DND-41 (cell line): ENCODE measurements around the gene XBP1.
"Not testable (repeated sequence)": the region's sequence is repeated elsewhere in the genome, so short reads cannot be mapped to it uniquely, and the experiment has no call there.

Experiments
- ATAC-seq: fragments of 200-7000 bp; cut with Tn5 transposase; 3 replicates; pipeline ENCODE4 v1.9.1; 2021; ENCODE audit warnings: low read depth; ENCODE audit not compliant: insufficient read depth
- DNase-seq: peaks from one replicate; pipeline ENCODE4 v3.0.0-alpha.2; 2020
- H2AFZ ChIP-seq: 2 replicates; pipeline ENCODE4 v1.6.0; 2012; ENCODE audit warnings: low read depth, low read length
- H3K27ac ChIP-seq: 2 replicates; pipeline ENCODE4 v1.5.1; 2012; ENCODE audit warnings: low read length, inconsistent platforms
- H3K27me3 ChIP-seq: fragments of 200-600 bp; sonication (generic); 2 replicates; pipeline ENCODE4 v1.6.0; 2012; ENCODE audit warnings: low read length, mild to moderate bottlenecking, inconsistent platforms; ENCODE audit not compliant: insufficient read depth, poor library complexity
- H3K36me3 ChIP-seq: 2 replicates; pipeline ENCODE4 v1.5.1; 2012; ENCODE audit warnings: low read length, inconsistent platforms; ENCODE audit not compliant: insufficient read depth
- H3K4me1 ChIP-seq: 2 replicates; pipeline ENCODE4 v1.5.1; 2012; ENCODE audit warnings: mild to moderate bottlenecking, low read length; ENCODE audit not compliant: insufficient read depth
- H3K4me2 ChIP-seq: 2 replicates; pipeline ENCODE4 v1.6.0; 2012; ENCODE audit warnings: mild to moderate bottlenecking, moderate library complexity, low read length, inconsistent platforms; ENCODE audit not compliant: insufficient read depth
- H3K4me3 ChIP-seq, 2 experiments: fragments of 200-600 bp in 1 of 2; shearing (Covaris generic) in 1 of 2; 2 replicates each; pipeline ENCODE4 v1.5.1; 2012 to 2016; ENCODE audit warnings: inconsistent platforms in 2 of 2, low read length in 2 of 2, mild to moderate bottlenecking in 2 of 2, low read depth in 1 of 2, moderate library complexity in 1 of 2
- H3K79me2 ChIP-seq: 2 replicates; pipeline ENCODE4 v1.6.0; 2012; ENCODE audit warnings: low read length, inconsistent platforms; ENCODE audit not compliant: insufficient read depth
- H3K9ac ChIP-seq: 2 replicates; pipeline ENCODE4 v1.6.0; 2012; ENCODE audit warnings: low read depth, mild to moderate bottlenecking, inconsistent platforms, low read length, moderate library complexity
- H3K9me3 ChIP-seq: 2 replicates; pipeline ENCODE4 v1.5.1; 2012; ENCODE audit warnings: low read length, moderate library complexity, mild to moderate bottlenecking, inconsistent platforms; ENCODE audit not compliant: insufficient read depth, severe bottlenecking
- H4K20me1 ChIP-seq: 2 replicates; pipeline ENCODE4 v1.6.0; 2012; ENCODE audit warnings: low read length; ENCODE audit not compliant: insufficient read depth
- CTCF ChIP-seq: IDR thresholded peaks from 2 replicates; pipeline ENCODE4 v1.5.1; 2012; ENCODE audit warnings: borderline replicate concordance, low read length, moderate library complexity, mild to moderate bottlenecking; ENCODE audit not compliant: poor library complexity, severe bottlenecking; ENCODE audit errors: extremely low read depth
- EZH2 ChIP-seq: IDR thresholded peaks from 3 replicates; pipeline ENCODE4 v1.6.1; 2012; ENCODE audit warnings: borderline replicate concordance, low read depth, mild to moderate bottlenecking, moderate library complexity, low read length, inconsistent platforms; ENCODE audit not compliant: severe bottlenecking

Gene XBP1

GRCh38 chr22:28826921-28827320 is 26.6 kb upstream of the XBP1 start:
- Histone ChIP-seq H3K27me3 (no peaks in the 10 kb centered on the region), H3K4me3 (no peak overlapping the region), H3K4me2 (no peak overlapping the region), H3K27ac (peak overlapping the region; percentile 86), H4K20me1 (no peaks in the 10 kb centered on the region), H3K4me1 (peaks cover 71% of the 10 kb centered on the region), H3K36me3 (peaks cover 11% of the 10 kb centered on the region; the same call in 1 of the 2 replicates), H3K9ac (no peak overlapping the region; the same call in 1 of the 2 replicates), H2AFZ (no peak overlapping the region), H3K9me3 (no peaks in the 10 kb centered on the region), H3K79me2 (peaks cover 43% of the 10 kb centered on the region)
- TF ChIP-seq CTCF (no peak), EZH2 (no peak)
- DNase-seq (peak; percentile 19), ATAC-seq (no peak)

DNA sequence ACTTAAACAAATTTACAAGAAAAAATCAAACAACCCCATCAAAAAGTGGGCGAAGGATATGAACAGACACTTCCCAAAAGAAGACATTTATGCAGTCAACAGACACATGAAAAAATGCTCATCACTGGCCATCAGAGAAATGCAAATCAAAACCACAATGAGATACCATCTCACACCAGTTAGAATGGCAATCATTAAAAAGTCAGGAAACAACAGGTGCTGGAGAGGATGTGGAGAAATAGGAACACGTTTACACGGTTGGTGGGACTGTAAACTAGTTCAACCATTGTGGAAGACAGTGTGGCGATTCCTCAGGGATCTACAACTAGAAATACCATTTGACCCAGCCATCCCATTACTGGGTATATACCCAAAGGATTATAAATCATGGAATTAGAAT is 26.1 kb upstream of the XBP1 start:
- H3K27me3 ChIP-seq, H3K4me2 ChIP-seq, H4K20me1 ChIP-seq, H3K36me3 ChIP-seq, H3K9ac ChIP-seq, H3K9me3 ChIP-seq, H3K4me3 ChIP-seq, H2AFZ ChIP-seq, ATAC-seq: not testable (repeated sequence)
- Histone ChIP-seq H3K27ac (peak overlapping the region; percentile 86), H3K4me1 (peaks cover 76% of the 10 kb centered on the region), H3K79me2 (peaks cover 48% of the 10 kb centered on the region)
- peak; percentile 6 for DNase-seq

DNA sequence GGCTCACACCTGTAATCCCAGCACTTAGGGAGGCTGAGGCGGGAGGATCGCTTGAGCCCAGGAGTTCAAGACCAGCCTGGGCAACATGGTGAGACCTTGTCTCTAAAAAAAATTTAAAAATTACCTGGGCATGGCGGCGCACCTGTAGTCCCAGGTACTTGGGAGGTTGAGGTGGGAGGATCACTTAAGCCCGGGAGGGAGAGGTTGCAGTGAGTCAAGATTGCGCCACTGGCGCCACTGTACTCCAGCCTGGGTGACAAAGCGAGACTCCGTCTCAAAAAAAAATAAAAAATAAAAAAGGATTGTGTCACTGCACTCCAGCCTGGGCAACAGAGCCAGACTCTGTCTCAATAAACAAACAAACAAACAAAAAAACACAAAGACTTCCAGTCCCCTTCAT is 24.1 kb upstream of the XBP1 start:
- not testable (repeated sequence) for ATAC-seq, H3K27me3 ChIP-seq, H4K20me1 ChIP-seq, H3K36me3 ChIP-seq, H3K9me3 ChIP-seq, H2AFZ ChIP-seq, H3K4me3 ChIP-seq
- DNase-seq, result peak; percentile 4
- Histone ChIP-seq H3K27ac (peak overlapping the region; percentile 98), H3K9ac (peak overlapping the region; percentile 56), H3K4me1 (peaks cover 91% of the 10 kb centered on the region), H3K4me2 (peak overlapping the region; percentile 57), H3K79me2 (peaks cover 61% of the 10 kb centered on the region)

- Histone ChIP-seq H3K27me3 (no peaks in the 10 kb centered on the region), H3K4me2 (peak overlapping the region; percentile 57), H3K27ac (peak overlapping the region; percentile 98), H3K4me3 (peak overlapping the region in 1 of 2 experiments; percentile 29; a peak in 1 of 4 replicates), H3K79me2 (peaks cover 64% of the 10 kb centered on the region), H3K9ac (peak overlapping the region; percentile 56), H3K9me3 (no peaks in the 10 kb centered on the region), H4K20me1 (no peaks in the 10 kb centered on the region), H3K4me1 (peaks cover 92% of the 10 kb centered on the region), H3K36me3 (peaks cover 8% of the 10 kb centered on the region; the same call in 1 of the 2 replicates), H2AFZ (no peak overlapping the region)
- DNase-seq, result peak; percentile 86
- peak; percentile 84 for ATAC-seq
- TF ChIP-seq CTCF (peak; percentile 13), EZH2 (no peak)
Observed at GRCh38 chr22:28822930-28823551, 22.7 kb upstream of the XBP1 start.
